ENCODE measurements around the gene PTGIS. TPM values are rescaled to one million over a fixed set of nuclear protein-coding genes. Genes with fewer than 3 reads are reported as not detected.

The PTGIS gene
- total RNA-seq, 4 donors from 2014 or later, result 17.0 to 39.2 (median 32.4) TPM

DNA sequence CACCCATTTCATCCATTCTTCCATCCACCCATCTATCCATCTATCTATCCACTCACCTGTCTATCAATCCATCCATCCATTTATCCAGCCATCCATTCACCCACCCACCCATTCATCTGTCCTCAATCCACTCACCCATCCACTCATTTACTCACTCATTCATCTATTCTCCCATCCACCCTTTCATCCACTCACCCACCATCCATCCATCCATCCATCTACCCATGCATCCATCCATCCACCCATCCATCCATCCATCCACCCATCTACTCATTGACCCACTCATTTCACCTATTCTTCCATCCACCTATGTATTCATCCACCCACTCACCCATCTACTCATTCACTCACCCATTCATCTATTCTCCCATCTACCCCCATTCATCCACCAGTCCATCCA lies 24.2 kb upstream of the PTGIS start:
- TF ChIP-seq CTCF (IDR thresholded peaks at IDR 0.05; ENCODE audit: low read depth), result no peak

DNA sequence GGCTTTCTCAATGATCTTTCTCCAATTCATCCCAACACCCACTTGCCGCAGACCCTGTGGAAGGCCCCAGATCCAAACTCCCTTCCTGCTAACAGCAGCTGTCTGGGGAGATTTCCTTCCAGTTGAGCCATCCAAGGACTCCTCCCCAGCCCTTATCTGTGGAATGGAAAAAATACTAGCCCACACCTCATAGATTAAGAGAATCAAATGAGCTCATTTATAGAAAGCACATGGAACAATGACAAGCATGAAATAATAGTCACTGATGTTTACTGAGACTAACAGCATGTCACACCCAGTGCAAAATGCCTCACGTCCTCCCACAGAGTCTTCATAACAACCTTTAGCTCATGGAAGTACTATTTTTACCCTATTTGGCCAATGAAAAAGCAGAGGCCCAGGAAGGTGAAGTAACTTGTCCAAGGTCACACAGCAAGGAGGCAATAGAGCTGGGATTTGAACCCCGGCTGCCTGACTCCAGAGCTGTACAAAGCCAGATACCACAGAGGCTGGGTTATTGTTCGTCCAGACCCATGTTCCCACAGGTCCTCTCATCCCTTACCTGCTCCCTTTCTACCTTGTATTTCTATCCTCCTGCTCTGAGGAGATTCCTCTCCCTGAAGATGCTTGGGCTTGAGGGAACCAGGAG lies 23.4 kb upstream of the PTGIS start:
- no peak for TF ChIP-seq CTCF (IDR thresholded peaks at IDR 0.05; ENCODE audit: low read depth)

- TF ChIP-seq CTCF (IDR thresholded peaks at IDR 0.05; ENCODE audit: low read depth), result no peak
Measured at GRCh38 chr20:49590163-49591017, 22.5 kb upstream of the PTGIS start.

- TF ChIP-seq CTCF (IDR thresholded peaks at IDR 0.05; ENCODE audit: low read depth), result no peak
Measured at GRCh38 chr20:49589747-49590146, 21.8 kb upstream of the PTGIS start.

- TF ChIP-seq CTCF (IDR thresholded peaks at IDR 0.05; ENCODE audit: low read depth), result no peak
Measured at GRCh38 chr20:49587111-49587570, 19.2 kb upstream of the PTGIS start.

DNA sequence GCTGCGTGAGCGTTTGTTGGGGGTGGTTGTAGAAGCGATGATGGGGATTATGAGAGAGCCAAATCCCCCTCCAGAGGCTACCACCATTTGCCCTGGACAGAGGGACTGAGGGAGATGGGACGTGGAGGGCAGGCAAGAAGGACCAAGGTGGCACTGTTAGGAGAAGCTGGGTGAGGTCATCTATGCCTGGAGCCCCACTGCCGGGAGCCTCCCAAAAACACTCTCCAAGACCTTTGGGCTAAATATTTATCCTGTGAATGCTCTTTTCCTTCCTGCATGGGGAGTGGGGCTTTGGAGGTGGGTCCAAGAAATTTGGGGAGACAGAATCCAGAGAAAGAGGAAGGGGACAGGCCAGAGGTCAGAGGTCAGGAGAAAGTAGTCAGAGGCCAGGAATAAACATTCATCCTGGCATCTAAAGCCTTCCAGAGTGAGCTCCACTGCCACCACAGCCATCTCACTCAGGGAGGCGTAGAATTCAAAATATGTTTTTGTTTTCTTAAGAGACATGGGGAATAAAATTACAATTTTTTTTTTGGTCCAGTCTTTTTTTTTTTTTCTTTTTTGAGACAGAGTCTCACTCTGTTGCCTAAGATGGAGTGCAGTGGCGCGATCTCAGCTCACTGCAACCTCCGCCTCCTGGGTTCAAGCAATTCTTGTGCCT lies 17.8 kb upstream of the PTGIS start:
- no peak for TF ChIP-seq CTCF (IDR thresholded peaks at IDR 0.05; ENCODE audit: low read depth)

Measured in subcutaneous adipose tissue (tissue), 4 donors.